VCaP (cell line): Measurements from ENCODE around the gene COX8C.

ENCODE experiments used
- H3K27ac ChIP-seq: fragments of 450-650 bp; 2 replicates; pipeline ENCODE4 v1.5.1; 2017
- TF ChIP-seq, protein P1 (sequence below): fragments of 450-650 bp; conservative IDR thresholded peaks from 2 replicates; pipeline ENCODE4 v1.5.1; 2017; ENCODE audit warnings: mild to moderate bottlenecking, moderate library complexity

Gene COX8C

DNA sequence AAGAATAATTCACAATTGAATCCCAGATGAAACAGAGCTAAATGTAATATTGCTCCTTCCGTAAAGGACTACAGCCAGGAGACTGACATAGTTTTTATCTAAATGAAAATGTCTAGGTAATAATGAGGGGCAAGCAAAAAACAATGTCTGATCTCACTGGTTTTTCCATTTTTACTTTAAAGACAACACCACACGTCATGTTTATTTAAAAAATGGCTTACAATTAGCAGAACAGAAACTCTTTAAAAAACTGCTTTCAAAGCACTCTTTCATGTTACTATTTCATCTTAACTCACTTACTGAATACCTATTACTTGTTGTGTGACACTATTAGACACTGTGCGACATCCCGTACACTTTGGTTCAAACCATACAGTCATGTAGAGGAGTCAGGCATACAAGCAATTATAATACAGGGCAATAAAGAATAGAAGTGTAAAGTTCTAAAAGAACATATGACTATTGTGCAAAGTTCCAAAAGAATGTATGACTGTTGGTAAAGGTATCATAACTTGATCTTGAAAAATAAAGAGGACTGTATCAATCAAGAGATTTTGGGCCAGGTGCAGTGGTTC is 23.3 kb upstream of the COX8C start:
- H3K27ac ChIP-seq = no peak overlapping the region
- TF ChIP-seq, protein P1, sequence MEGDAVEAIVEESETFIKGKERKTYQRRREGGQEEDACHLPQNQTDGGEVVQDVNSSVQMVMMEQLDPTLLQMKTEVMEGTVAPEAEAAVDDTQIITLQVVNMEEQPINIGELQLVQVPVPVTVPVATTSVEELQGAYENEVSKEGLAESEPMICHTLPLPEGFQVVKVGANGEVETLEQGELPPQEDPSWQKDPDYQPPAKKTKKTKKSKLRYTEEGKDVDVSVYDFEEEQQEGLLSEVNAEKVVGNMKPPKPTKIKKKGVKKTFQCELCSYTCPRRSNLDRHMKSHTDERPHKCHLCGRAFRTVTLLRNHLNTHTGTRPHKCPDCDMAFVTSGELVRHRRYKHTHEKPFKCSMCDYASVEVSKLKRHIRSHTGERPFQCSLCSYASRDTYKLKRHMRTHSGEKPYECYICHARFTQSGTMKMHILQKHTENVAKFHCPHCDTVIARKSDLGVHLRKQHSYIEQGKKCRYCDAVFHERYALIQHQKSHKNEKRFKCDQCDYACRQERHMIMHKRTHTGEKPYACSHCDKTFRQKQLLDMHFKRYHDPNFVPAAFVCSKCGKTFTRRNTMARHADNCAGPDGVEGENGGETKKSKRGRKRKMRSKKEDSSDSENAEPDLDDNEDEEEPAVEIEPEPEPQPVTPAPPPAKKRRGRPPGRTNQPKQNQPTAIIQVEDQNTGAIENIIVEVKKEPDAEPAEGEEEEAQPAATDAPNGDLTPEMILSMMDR = no peak

DNA sequence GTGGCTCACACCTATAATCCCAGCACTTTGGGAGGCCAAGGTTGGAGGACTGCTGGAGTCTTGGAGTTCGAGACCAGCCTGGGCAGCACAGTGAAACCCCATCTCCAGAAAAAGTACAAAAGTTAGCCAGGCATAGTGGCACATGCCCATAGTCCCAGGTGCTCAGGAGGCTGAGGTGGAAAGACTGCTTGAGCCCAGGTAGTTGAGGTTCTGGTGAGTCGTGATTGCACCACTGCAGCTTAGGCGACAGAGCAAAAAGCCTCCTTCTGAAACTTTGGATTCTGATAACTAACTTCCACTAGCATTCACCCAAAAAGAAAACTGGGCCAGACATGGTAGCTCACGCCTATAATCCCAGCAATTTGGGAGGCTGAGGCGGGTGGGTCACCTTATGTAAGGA is 20.8 kb upstream of the COX8C start:
- H3K27ac ChIP-seq = no peak overlapping the region
- TF ChIP-seq, protein P1 = no peak

DNA sequence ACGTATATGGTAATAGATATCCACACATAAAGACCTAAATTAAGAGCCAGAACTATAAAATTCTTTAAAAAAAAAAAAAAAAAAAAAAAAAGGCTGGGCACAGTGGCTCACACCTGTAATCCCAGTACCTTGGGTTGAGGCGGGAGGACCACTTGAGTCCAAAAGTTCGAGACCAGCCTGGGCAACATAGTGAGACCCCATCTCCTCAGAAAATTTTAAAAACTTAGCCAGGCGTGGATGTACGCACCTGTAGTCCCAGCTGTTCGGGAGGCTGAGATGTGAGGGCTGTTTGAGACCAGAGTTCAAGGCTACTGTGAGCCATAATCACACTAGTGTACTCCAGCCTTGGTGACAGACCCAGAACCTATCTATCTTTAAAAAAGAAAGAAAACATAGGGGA is 18.4 kb upstream of the COX8C start:
- TF ChIP-seq, protein P1 = no peak
- no peak overlapping the region for H3K27ac ChIP-seq

DNA sequence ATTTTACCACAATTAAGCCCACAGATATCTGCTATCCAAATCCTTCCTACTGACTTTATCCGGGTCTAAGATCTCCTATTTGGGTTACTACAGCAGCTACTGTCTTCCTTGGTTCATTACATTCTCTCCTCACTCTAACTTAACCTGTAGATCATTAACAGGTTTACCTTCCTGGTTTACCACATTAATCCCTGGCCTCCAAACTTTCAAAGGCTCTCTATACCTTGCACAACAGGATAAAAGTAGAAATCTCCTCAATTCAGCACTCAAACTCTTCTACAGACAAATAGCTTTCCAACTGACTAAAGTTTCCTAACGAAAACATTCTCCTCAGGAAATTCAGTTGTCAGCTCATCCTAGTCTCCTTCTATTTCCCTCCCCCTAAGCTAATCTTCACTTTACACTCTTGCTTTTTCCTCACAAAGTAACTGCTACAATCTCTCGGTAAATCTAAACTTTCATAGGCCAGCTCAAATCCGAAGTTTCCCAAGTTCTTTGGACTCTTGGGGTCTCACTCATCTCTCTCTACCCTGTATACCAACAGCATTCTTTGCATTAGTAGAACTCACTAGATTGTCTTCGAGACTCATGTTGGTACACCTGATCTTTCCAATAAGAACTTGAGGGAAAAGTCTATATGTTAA is 16.9 kb upstream of the COX8C start:
- TF ChIP-seq, protein P1 = no peak
- peak overlapping the region; percentile 94; the same call in 1 of the 2 replicates for H3K27ac ChIP-seq

DNA sequence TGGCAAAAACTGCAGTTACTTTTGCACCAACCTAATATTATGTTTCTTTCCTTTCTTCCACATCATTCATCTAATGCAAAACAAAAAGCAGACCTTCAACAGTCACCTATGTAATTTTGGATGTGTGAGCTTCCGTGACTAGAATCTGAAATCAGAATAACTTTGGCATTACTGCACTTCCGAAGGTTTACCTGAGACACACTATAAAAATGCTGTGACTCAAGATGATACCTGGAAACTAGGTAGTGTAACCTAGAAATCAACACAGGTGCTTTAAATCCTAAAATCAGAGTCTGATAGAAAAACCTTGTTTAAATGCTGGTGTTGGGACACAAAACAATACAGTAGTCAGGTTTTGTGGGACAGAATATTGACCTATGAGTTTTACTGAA is 16.4 kb upstream of the COX8C start:
- peak overlapping the region; percentile 94; the same call in 1 of the 2 replicates for H3K27ac ChIP-seq
- TF ChIP-seq, protein P1 = no peak

DNA sequence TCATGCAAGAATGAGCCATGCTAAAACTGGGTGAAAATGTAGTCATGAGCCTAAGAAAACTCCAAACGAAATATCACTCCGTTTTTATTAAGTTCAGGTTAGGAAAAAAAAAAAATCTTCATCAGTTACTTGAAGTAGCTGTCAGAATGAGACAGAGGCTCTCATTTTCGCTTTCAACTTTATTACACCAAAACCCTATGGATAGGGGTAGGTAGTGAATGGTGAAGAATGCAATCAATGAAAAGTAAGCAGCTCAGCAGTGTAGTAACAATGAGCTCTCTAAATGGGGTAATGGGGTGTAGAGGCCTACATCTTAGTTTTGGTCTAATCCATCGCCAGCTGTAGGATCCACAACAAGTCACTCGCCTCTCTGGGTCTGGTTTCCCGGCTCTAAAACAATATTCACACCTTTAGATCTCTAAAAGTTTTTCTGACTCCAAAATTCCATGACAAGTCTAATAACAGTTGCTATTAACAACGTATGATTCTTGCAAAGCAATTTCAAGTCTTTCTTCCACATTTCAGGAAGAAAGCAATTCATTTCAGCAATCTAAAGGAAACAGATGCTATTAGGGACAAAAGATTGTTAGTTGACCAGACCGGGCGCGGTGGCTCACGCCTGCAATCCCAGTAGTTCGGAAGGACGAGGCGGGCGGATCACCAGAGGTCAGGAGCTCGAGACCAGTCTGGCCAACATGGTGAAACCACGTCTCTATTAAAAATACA is 15.8 kb upstream of the COX8C start:
- H3K27ac ChIP-seq = peak overlapping the region; percentile 94
- TF ChIP-seq, protein P1 = no peak

DNA sequence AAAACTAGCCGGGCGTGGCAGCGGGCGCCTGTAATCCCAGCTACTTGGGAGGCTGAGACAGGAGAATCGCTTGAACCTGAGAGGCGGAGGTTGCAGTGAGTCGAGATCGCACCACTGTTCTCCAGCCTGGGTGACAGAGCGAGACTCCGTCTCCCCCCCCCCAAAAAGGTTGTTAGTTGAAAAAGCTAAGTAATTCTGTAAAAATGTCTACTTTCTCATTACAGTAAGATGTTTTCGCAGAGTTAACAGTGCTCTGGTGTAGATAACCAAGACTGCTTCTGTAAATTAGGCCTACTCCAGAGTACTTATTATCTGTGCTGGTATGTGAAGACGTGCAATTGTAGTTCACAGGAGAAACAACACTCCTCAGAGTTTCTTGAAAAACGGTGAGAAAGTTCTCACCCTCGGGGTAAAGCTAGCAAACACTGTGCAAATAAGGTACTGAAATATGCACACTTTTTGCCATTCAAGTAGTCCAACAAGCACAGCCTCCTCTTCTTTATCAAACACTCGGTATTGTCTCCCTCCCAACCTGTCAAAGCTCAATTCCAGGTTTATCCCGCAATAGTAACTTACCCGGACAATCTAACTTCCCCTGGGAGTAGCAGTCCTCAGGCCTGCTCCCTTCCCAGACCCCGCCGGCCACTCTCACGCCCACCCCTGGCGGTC is 15.1 kb upstream of the COX8C start:
- TF ChIP-seq, protein P1 = no peak
- H3K27ac ChIP-seq = peak overlapping the region; percentile 94
